ENCODE measurements around the gene CREBL2. TPM values are rescaled to one million over a fixed set of nuclear protein-coding genes. Genes with fewer than 3 reads are reported as not detected.

Gene CREBL2
- total and polyA plus RNA-seq, 10 of the 15 experiments (the other 5 are each of a cell fraction or from before 2014, with no cell fraction given): 4.6 to 19.1 (median 13.5) TPM

- DNase-seq (ENCODE audit: low read depth, low spot score): no peak
- WGBS (ENCODE audit: insufficient coverage, insufficient replicate concordance, low lambda C conversion rate, missing lambda C conversion rate): 62% methylated on average over 2 of the region's 2 CpGs
- Histone ChIP-seq H3K4me1 (ENCODE audit: control insufficient read depth, insufficient read depth, low read length) (no peaks in the 10 kb centered on the region), H3K9me3 (replicated peaks; ENCODE audit: control insufficient read depth, insufficient read depth, low read length) (peaks cover 4% of the 10 kb centered on the region; the same call in 2 of the 3 replicates), H3K4me2 (ENCODE audit: control insufficient read depth, insufficient read depth) (no peak overlapping the region), H3K79me2 (ENCODE audit: control insufficient read depth, insufficient read depth, low read length) (peaks cover 2% of the 10 kb centered on the region), H3K27ac (ENCODE audit: control insufficient read depth, insufficient read depth) (no peak overlapping the region), H2AFZ (ENCODE audit: control insufficient read depth, low read depth, low read length) (no peak overlapping the region), H3K4me3 (no peak overlapping the region), H3K27me3 (replicated peaks in 1 of 2; ENCODE audit: control insufficient read depth in 2 of 2, insufficient read depth in 2 of 2, low read length in 1 of 2) (no peaks in the 10 kb centered on the region), H3K36me3 (ENCODE audit: control insufficient read depth in 2 of 2, insufficient read depth in 2 of 2, low read length in 1 of 2) (peaks cover 0 to 1% of the 10 kb centered on the region in 2 experiments; a peak in 1 of 4 replicates), H3K9ac (ENCODE audit: control insufficient read depth, insufficient read depth, low read length) (no peak overlapping the region), H4K20me1 (ENCODE audit: control insufficient read depth, insufficient read depth) (no peaks in the 10 kb centered on the region)
- in situ Hi-C loops (cut with MboI) (no loop called here), intact Hi-C loops (cut with micrococcal nuclease; ENCODE audit: unreplicated experiment) (no loop called here)
- FAIRE-seq: no peak
- no TSS peak for BruUV-seq (replicated peaks)
- POLR2A ChIA-PET: interaction anchor here (0.6 to 1.4 kb wide), 4 partner anchors 15 to 631 kb away, joined by 3 to 6 read pairs (median 4); partner anchors contain the start of gene CREBL2
- ATAC-seq: no peak
- SMC1A ChIA-PET (ENCODE audit: uncharacterized antibody, unreplicated experiment): interaction anchor here (0.5 to 1.8 kb wide), 6 partner anchors 9 to 249 kb away, joined by 3 to 5 read pairs (median 3); no protein-coding TSS in a partner anchor
- TF ChIP-seq RB1 (IDR thresholded peaks at IDR 0.05; ENCODE audit: borderline replicate concordance): no peak
- TF ChIP-seq ESRRA (IDR thresholded peaks at IDR 0.05; ENCODE audit: low read length): no peak
- TF ChIP-seq POLR2AphosphoS5 (IDR thresholded peaks at IDR 0.05; ENCODE audit: low read length): no peak
- TF ChIP-seq IKZF2 (IDR thresholded peaks at IDR 0.05): no peak
- no peak for TF ChIP-seq WRNIP1 (IDR thresholded peaks at IDR 0.05; ENCODE audit: borderline replicate concordance, low read depth, low read length)
- no peak for TF ChIP-seq CBX5 (IDR thresholded peaks at IDR 0.05; ENCODE audit: low read depth)
- TF ChIP-seq SMAD5 (IDR thresholded peaks at IDR 0.05; ENCODE audit: low read depth): no peak
- TF ChIP-seq SUPT20H (IDR thresholded peaks at IDR 0.05; ENCODE audit: borderline replicate concordance, control insufficient read depth, low read depth, low read length): no peak
- no peak for TF ChIP-seq GABPA (IDR thresholded peaks at IDR 0.05; ENCODE audit: low read depth)
- TF ChIP-seq KAT2A (conservative IDR thresholded peaks at IDR 0.05; ENCODE audit: control insufficient read depth, low read depth, low read length): no peak
- TF ChIP-seq ZNF384 (IDR thresholded peaks at IDR 0.05; ENCODE audit: borderline replicate concordance, low read depth, low read length): no peak
- no peak for TF ChIP-seq ETV6 (conservative IDR thresholded peaks at IDR 0.05 in 1 of 2, IDR thresholded peaks at IDR 0.05 in 1 of 2; ENCODE audit: borderline replicate concordance in 1 of 2, low read depth in 1 of 2)
- no peak for TF ChIP-seq ZBTB11 (CRISPR knock-in tag; IDR thresholded peaks at IDR 0.05)
- TF ChIP-seq, protein P1, sequence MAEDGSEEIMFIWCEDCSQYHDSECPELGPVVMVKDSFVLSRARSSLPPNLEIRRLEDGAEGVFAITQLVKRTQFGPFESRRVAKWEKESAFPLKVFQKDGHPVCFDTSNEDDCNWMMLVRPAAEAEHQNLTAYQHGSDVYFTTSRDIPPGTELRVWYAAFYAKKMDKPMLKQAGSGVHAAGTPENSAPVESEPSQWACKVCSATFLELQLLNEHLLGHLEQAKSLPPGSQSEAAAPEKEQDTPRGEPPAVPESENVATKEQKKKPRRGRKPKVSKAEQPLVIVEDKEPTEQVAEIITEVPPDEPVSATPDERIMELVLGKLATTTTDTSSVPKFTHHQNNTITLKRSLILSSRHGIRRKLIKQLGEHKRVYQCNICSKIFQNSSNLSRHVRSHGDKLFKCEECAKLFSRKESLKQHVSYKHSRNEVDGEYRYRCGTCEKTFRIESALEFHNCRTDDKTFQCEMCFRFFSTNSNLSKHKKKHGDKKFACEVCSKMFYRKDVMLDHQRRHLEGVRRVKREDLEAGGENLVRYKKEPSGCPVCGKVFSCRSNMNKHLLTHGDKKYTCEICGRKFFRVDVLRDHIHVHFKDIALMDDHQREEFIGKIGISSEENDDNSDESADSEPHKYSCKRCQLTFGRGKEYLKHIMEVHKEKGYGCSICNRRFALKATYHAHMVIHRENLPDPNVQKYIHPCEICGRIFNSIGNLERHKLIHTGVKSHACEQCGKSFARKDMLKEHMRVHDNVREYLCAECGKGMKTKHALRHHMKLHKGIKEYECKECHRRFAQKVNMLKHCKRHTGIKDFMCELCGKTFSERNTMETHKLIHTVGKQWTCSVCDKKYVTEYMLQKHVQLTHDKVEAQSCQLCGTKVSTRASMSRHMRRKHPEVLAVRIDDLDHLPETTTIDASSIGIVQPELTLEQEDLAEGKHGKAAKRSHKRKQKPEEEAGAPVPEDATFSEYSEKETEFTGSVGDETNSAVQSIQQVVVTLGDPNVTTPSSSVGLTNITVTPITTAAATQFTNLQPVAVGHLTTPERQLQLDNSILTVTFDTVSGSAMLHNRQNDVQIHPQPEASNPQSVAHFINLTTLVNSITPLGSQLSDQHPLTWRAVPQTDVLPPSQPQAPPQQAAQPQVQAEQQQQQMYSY (CRISPR knock-in tag; IDR thresholded peaks at IDR 0.05): no peak
- no peak for TF ChIP-seq KDM1A (IDR thresholded peaks at IDR 0.05; ENCODE audit: borderline replicate concordance)
- CTCF ChIA-PET: interaction anchor here (2.3 kb wide), 1 partner anchor 110 kb away, joined by 9 read pairs; no protein-coding TSS in a partner anchor
- RAD21 ChIA-PET (ENCODE audit: unreplicated experiment): interaction anchor here (0.7 kb wide), 1 partner anchor 34 kb away, joined by 3 read pairs; no protein-coding TSS in a partner anchor
These were observed 14.8 kb downstream of the CREBL2 start for GRCh38 chr12:12626471-12626870.

Data from GM12878 (cell line).